GM04504 (cell line): ENCODE data around the gene SLC7A9.
"Not testable (repeated sequence)": the region's sequence is repeated elsewhere in the genome, so short reads cannot be mapped to it uniquely, and the experiment has no call there.

Source experiments
- DNase-seq: peaks from one replicate; pipeline ENCODE4 v3.0.0-alpha.2; 2012; ENCODE audit warnings: low read depth

SLC7A9 gene

GRCh38 chr19:32864318-32865007, 5.1 kb downstream of the SLC7A9 start:
- DNase-seq, result no peak

- DNase-seq, result no peak
These were observed 5.7 kb downstream of the SLC7A9 start for GRCh38 chr19:32863841-32864240.

- no peak for DNase-seq
These were observed 6.3 kb downstream of the SLC7A9 start for GRCh38 chr19:32863301-32863700.

GRCh38 chr19:32862741-32863140, 6.8 kb downstream of the SLC7A9 start:
- DNase-seq, result no peak

- DNase-seq, result no peak
These were observed 7.4 kb downstream of the SLC7A9 start for GRCh38 chr19:32862173-32862572.

GRCh38 chr19:32861596-32861995, 8.0 kb downstream of the SLC7A9 start:
- DNase-seq, result no peak

GRCh38 chr19:32859591-32859990, 10.0 kb downstream of the SLC7A9 start:
- DNase-seq, result no peak

- no peak for DNase-seq
These were observed 11.0 kb downstream of the SLC7A9 start for GRCh38 chr19:32858559-32858958.

GRCh38 chr19:32858155-32858554, 11.4 kb downstream of the SLC7A9 start:
- no peak for DNase-seq

GRCh38 chr19:32857584-32857983, 12.0 kb downstream of the SLC7A9 start:
- DNase-seq, result no peak

GRCh38 chr19:32856818-32857217, 12.7 kb downstream of the SLC7A9 start:
- DNase-seq, result not testable (repeated sequence)

- DNase-seq, result no peak
These were observed 17.4 kb downstream of the SLC7A9 start for GRCh38 chr19:32852216-32852615.

GRCh38 chr19:32848035-32848434, 21.5 kb downstream of the SLC7A9 start:
- DNase-seq, result not testable (repeated sequence)

- DNase-seq, result no peak
These were observed 25.8 kb downstream of the SLC7A9 start for GRCh38 chr19:32843716-32844245.

GRCh38 chr19:32842061-32842460, 27.5 kb downstream of the SLC7A9 start:
- DNase-seq, result no peak

- no peak for DNase-seq
These were observed 32.0 kb downstream of the SLC7A9 start for GRCh38 chr19:32837531-32837930.

- DNase-seq, result not testable (repeated sequence)
These were observed 36.2 kb downstream of the SLC7A9 start for GRCh38 chr19:32833388-32833787.

GRCh38 chr19:32832825-32833224, 36.7 kb downstream of the SLC7A9 start:
- DNase-seq, result not testable (repeated sequence)

GRCh38 chr19:32832094-32832493, 37.5 kb downstream of the SLC7A9 start:
- not testable (repeated sequence) for DNase-seq

GRCh38 chr19:32831611-32832010, 38.0 kb downstream of the SLC7A9 start:
- DNase-seq, result no peak

- peak; percentile 4 for DNase-seq
These were observed 39.1 kb downstream of the SLC7A9 start for GRCh38 chr19:32830231-32831014.

- no peak for DNase-seq
These were observed 40.1 kb downstream of the SLC7A9 start for GRCh38 chr19:32829345-32829896.
